HG02973 (cell line): ENCODE measurements around the gene PTAR1.

Experiments
- ATAC-seq: cut with Tn5 transposase; IDR thresholded peaks from one replicate; pipeline ENCODE4 v1.9.1; 2021; ENCODE audit warnings: moderate library complexity; ENCODE audit not compliant: unreplicated experiment

The PTAR1 gene

GRCh38 chr9:69755205-69755604 lies 4.6 kb downstream of the PTAR1 start:
- no peak for ATAC-seq

- ATAC-seq: no peak
These were observed 6.0 kb downstream of the PTAR1 start for GRCh38 chr9:69753830-69754229.

GRCh38 chr9:69750085-69750484 lies 9.7 kb downstream of the PTAR1 start:
- ATAC-seq: no peak

- ATAC-seq: no peak
These were observed 11.5 kb downstream of the PTAR1 start for GRCh38 chr9:69748304-69748703.

GRCh38 chr9:69746859-69747560 lies 12.8 kb downstream of the PTAR1 start:
- no peak for ATAC-seq

- no peak for ATAC-seq
These were observed 13.9 kb downstream of the PTAR1 start for GRCh38 chr9:69745716-69746437.

- ATAC-seq: no peak
These were observed 15.0 kb downstream of the PTAR1 start for GRCh38 chr9:69744688-69745380.

GRCh38 chr9:69743930-69744329 lies 15.9 kb downstream of the PTAR1 start:
- no peak for ATAC-seq

GRCh38 chr9:69740872-69741505 lies 18.8 kb downstream of the PTAR1 start:
- no peak for ATAC-seq

- no peak for ATAC-seq
These were observed 28.5 kb downstream of the PTAR1 start for GRCh38 chr9:69731348-69731747.

- no peak for ATAC-seq
These were observed 39.8 kb downstream of the PTAR1 start for GRCh38 chr9:69719983-69720382.

GRCh38 chr9:69719367-69719766 lies 40.4 kb downstream of the PTAR1 start:
- no peak for ATAC-seq

GRCh38 chr9:69718218-69718617 lies 41.6 kb downstream of the PTAR1 start:
- ATAC-seq: no peak

GRCh38 chr9:69715825-69716224 lies 44.0 kb downstream of the PTAR1 start:
- no peak for ATAC-seq

GRCh38 chr9:69715096-69715495 lies 44.7 kb downstream of the PTAR1 start:
- no peak for ATAC-seq

GRCh38 chr9:69697475-69697874 lies 62.3 kb downstream of the PTAR1 start:
- no peak for ATAC-seq

GRCh38 chr9:69696802-69697201 lies 63.0 kb downstream of the PTAR1 start:
- ATAC-seq: no peak

GRCh38 chr9:69689991-69690538 lies 69.7 kb downstream of the PTAR1 start:
- ATAC-seq: no peak

- no peak for ATAC-seq
These were observed 75.9 kb downstream of the PTAR1 start for GRCh38 chr9:69683927-69684326.

- ATAC-seq: no peak
These were observed 80.8 kb downstream of the PTAR1 start for GRCh38 chr9:69678843-69679538.

- ATAC-seq: no peak
These were observed 81.9 kb downstream of the PTAR1 start for GRCh38 chr9:69677931-69678330.
